OCI-LY7 (cell line): ENCODE results near the gene RHBDF1. TPM values are rescaled to one million over a fixed set of nuclear protein-coding genes. Genes with fewer than 3 reads are reported as not detected.

Experiments used
- BruUV-seq: library from RNA; stranded (reverse); fragments of 400-500 nt; replicated peaks from 2 replicates; lab custom pipeline; 2021; lab: Mats Ljungman, UMichigan
- CTCF ChIA-PET: fragments of 300-600 bp; sonication (Branson Sonifier 250); formaldehyde crosslinking; loops from one replicate; lab custom pipeline; 2022; ENCODE audit warnings: antibody characterized with exemption; ENCODE audit not compliant: unreplicated experiment; lab: Charles Lee
- POLR2A ChIA-PET: fragments of 300-600 bp; sonication (Branson Sonifier 250); formaldehyde crosslinking; loops from one replicate; lab custom pipeline; 2022; ENCODE audit warnings: antibody characterized with exemption; lab: Charles Lee
- DNase-seq: peaks from one replicate; pipeline ENCODE4 v3.0.0-alpha.2; 2015; ENCODE audit warnings: low spot score
- H2AFZ ChIP-seq: fragments of 200-600 bp; sonication (generic), shearing (Covaris generic); 2 replicates; pipeline ENCODE4 v1.6.1; 2014; ENCODE audit warnings: mild to moderate bottlenecking, antibody characterized with exemption, low read length, moderate library complexity
- H3K27ac ChIP-seq: fragments of 200-600 bp; sonication (generic); 2 replicates; pipeline ENCODE4 v1.5.1; 2014; ENCODE audit warnings: mixed run types, low read depth, mild to moderate bottlenecking, moderate library complexity, low read length, inconsistent platforms; ENCODE audit not compliant: poor library complexity, severe bottlenecking
- H3K36me3 ChIP-seq: fragments of 200-600 bp; sonication (generic); 2 replicates; pipeline ENCODE4 v1.6.1; 2014; ENCODE audit warnings: mild to moderate bottlenecking, antibody characterized with exemption, low read length, moderate library complexity, mixed read lengths; ENCODE audit not compliant: insufficient read depth
- H3K4me1 ChIP-seq: fragments of 200-600 bp; sonication (generic); 2 replicates; pipeline ENCODE4 v1.5.1; 2014; ENCODE audit warnings: mild to moderate bottlenecking, low read length; ENCODE audit not compliant: insufficient read depth, poor library complexity, severe bottlenecking
- H3K4me2 ChIP-seq: fragments of 200-600 bp; sonication (generic); 2 replicates; pipeline ENCODE4 v1.6.1; 2014; ENCODE audit warnings: mild to moderate bottlenecking, low read length
- H3K4me3 ChIP-seq: fragments of 200-600 bp; sonication (generic); 2 replicates; pipeline ENCODE4 v1.5.1; 2014; ENCODE audit warnings: mild to moderate bottlenecking, low read depth, low read length; ENCODE audit not compliant: poor library complexity, severe bottlenecking
- H3K79me2 ChIP-seq: fragments of 200-600 bp; sonication (generic); 2 replicates; pipeline ENCODE4 v1.6.1; 2016; ENCODE audit warnings: low read depth, mild to moderate bottlenecking, low read length, moderate library complexity, mixed read lengths; ENCODE audit not compliant: insufficient read depth
- H3K9me2 ChIP-seq: fragments of 200-600 bp; sonication (generic); 2 replicates; pipeline ENCODE4 v1.6.1; 2016; ENCODE audit warnings: mild to moderate bottlenecking, low read length, mixed read lengths; ENCODE audit not compliant: insufficient read depth
- H3K9me3 ChIP-seq: fragments of 200-600 bp; sonication (generic); 2 replicates; pipeline ENCODE4 v1.6.1; 2014; ENCODE audit warnings: mild to moderate bottlenecking, mixed run types, low read length, mixed read lengths
- H4K20me1 ChIP-seq: fragments of 200-600 bp; sonication (generic); 2 replicates; pipeline ENCODE4 v1.6.1; 2014; ENCODE audit warnings: mild to moderate bottlenecking, antibody characterized with exemption, low read length, moderate library complexity, mixed read lengths; ENCODE audit not compliant: insufficient read depth
- EZH2phosphoT487 ChIP-seq: fragments of 200-600 bp; sonication (generic); IDR thresholded peaks from 2 replicates; pipeline ENCODE4 v1.6.1; 2018; ENCODE audit warnings: low read depth, borderline replicate concordance, mild to moderate bottlenecking, mixed run types, antibody characterized with exemption, low read length, moderate library complexity, mixed read lengths
- intact Hi-C: fragments of 100-400 bp; cut with micrococcal nuclease; formaldehyde crosslinking; loops from one replicate; pipeline ENCODE4 v1.10.0; 2022; ENCODE audit not compliant: unreplicated experiment
- total RNA-seq, 2 experiments: library from RNA; depleted of rRNA in 1 of 2; stranded (reverse); fragments of >200 nt in 1 of 2; shearing (Covaris generic) in 1 of 2; gene quantifications; 2 replicates each; pipeline ENCODE4 v1.2.3, GENCODE V29; 2014 to 2022
- TF ChIP-seq, protein P1 (sequence below): fragments of 200-600 bp; sonication (generic); conservative IDR thresholded peaks from 2 replicates; pipeline ENCODE4 v1.5.1; 2014; ENCODE audit warnings: mild to moderate bottlenecking, antibody characterized with exemption, low read length, moderate library complexity, mixed read lengths

RHBDF1 gene
- total RNA-seq, 2 experiments from 2014 or later: 0.13 to 0.68 TPM

DNA sequence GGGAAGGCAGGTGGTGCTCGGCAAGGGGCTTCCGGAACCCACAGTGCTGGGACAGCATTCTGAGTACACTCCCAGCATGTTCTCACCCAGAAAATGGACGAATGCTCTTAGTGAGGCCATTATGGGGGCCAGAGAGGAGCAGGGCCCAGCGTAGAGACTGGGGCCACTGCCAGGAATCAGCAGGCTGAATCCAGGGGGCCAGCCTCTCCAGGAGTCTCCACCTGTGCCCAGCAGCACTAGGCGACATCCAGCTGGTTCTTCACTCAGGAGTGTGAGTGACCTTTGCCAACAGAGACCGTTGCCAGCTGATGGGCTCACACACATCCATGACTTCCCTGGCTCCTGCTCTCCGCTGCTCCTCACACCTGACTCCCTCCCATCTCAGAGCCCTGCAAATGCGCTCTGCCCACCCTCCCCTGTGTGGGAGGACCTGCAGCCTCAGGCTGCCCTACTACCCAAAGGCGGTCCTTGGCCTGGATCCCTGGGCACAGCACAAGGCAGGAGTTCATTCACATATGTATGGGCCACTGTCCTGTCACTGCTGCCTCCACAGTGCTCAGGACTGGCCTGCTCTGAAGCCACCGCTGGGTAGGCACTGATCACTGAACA is 5.1 kb downstream of the RHBDF1 start:
- H3K9me2 ChIP-seq: no peaks in the 10 kb centered on the region
- H2AFZ ChIP-seq: no peak overlapping the region
- no peaks in the 10 kb centered on the region for H4K20me1 ChIP-seq
- intact Hi-C loops: no loop called here
- TF ChIP-seq EZH2phosphoT487: no peak
- TF ChIP-seq, protein P1, sequence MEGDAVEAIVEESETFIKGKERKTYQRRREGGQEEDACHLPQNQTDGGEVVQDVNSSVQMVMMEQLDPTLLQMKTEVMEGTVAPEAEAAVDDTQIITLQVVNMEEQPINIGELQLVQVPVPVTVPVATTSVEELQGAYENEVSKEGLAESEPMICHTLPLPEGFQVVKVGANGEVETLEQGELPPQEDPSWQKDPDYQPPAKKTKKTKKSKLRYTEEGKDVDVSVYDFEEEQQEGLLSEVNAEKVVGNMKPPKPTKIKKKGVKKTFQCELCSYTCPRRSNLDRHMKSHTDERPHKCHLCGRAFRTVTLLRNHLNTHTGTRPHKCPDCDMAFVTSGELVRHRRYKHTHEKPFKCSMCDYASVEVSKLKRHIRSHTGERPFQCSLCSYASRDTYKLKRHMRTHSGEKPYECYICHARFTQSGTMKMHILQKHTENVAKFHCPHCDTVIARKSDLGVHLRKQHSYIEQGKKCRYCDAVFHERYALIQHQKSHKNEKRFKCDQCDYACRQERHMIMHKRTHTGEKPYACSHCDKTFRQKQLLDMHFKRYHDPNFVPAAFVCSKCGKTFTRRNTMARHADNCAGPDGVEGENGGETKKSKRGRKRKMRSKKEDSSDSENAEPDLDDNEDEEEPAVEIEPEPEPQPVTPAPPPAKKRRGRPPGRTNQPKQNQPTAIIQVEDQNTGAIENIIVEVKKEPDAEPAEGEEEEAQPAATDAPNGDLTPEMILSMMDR: no peak
- no peaks in the 10 kb centered on the region for H3K79me2 ChIP-seq
- DNase-seq: no peak
- H3K27ac ChIP-seq: no peak overlapping the region
- no peak overlapping the region for H3K4me3 ChIP-seq
- ChIA-PET POLR2A (no interaction called here), CTCF (no interaction called here)
- H3K4me2 ChIP-seq: no peak overlapping the region
- H3K9me3 ChIP-seq: no peaks in the 10 kb centered on the region
- H3K36me3 ChIP-seq: no peaks in the 10 kb centered on the region
- no peaks in the 10 kb centered on the region for H3K4me1 ChIP-seq
- BruUV-seq: no TSS peak

GRCh38 chr16:66309-67182 is 5.9 kb downstream of the RHBDF1 start:
- ChIA-PET POLR2A (no interaction called here), CTCF (interaction anchor here (0.8 to 1.9 kb wide), 5 partner anchors 12 to 41 kb away, joined by 3 to 9 read pairs (median 3); partner anchors contain the start of gene POLR3K)
- Histone ChIP-seq H3K27ac (no peak overlapping the region), H3K36me3 (no peaks in the 10 kb centered on the region), H3K4me3 (no peak overlapping the region), H3K4me2 (no peak overlapping the region), H3K79me2 (no peaks in the 10 kb centered on the region), H3K9me3 (no peaks in the 10 kb centered on the region), H4K20me1 (no peaks in the 10 kb centered on the region), H2AFZ (no peak overlapping the region), H3K9me2 (no peaks in the 10 kb centered on the region), H3K4me1 (no peaks in the 10 kb centered on the region)
- intact Hi-C loops: no loop called here
- TF ChIP-seq, protein P1: no peak
- no peak for TF ChIP-seq EZH2phosphoT487
- DNase-seq: no peak
- BruUV-seq: no TSS peak
